NOMO-1 treated with DMSO at 0.1 percent for 48 hours (cell line): Measurements from ENCODE around the gene CFL2.
"Not testable (repeated sequence)": the region's sequence is repeated elsewhere in the genome, so short reads cannot be mapped to it uniquely, and the experiment has no call there.

ENCODE experiments used
- DNase-seq: peaks from one replicate; lab custom pipeline; 2025; ENCODE audit not compliant: unreplicated experiment; lab: John Stamatoyannopoulos, UW

The CFL2 gene

DNA sequence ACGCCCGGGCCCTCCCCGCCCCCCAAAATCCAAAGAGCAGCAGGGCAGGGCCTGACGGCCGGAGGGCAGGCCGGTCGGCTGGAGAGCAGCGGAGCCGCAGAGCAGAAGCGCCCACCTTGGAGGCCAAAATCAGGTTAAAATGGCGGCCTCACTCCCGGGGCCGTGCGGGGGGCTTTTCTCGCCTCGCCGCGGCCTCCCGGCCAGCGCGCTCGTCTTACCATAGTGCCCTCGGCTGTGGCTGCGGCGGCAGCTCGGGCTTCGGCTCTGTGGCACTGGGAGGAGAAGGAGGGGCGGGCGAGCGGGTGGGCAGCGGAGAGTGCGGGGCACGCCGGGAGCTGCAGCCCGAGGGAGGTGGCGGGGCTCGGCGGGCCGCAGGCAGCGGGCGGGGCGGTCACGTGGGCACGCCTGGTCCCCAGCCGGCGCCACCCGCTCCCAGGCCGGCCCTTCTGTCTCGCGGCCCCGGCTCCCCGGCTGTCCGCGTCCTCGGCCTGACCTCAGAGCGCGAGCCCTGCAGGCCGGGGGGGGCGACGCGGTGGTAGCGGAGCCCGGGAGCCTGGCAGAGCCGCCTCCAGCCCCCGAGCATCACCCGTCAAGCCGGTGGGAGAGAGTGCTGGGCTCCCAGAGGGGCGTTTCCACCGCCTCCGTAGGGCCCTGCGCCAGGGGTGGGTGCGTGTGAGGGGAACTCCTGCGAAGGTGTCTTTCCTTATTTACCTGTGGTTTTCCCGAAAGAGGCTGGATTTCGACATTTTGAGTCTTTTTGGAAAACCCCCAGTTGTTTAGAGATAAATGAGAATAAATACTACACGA lies at the start of gene CFL2:
TSS of gene CFL2 (minus strand) at position 274 of the 807 bp plus-strand sequence. CDS start at position 221, 53 bp downstream.
- DNase-seq: peak; percentile 68

DNA sequence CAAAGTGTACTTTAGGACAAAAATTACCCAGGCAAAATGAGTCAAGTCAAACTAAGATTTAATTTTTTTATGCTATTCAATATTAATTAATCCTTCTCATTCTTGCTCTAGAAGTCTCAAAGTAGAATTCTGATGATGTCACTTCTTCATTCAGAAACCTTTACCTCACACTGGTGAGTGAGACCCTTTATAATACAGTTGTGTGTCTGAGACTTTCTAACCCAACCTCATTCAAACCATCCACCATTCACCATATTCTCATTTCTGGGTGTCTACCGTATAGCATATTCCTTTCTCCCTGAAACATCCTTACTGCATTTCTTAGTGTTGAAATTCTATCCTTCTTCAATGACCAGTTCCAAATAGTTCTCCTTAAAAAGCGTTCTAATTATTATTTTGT lies 40.8 kb upstream of the CFL2 start:
- no peak for DNase-seq

DNA sequence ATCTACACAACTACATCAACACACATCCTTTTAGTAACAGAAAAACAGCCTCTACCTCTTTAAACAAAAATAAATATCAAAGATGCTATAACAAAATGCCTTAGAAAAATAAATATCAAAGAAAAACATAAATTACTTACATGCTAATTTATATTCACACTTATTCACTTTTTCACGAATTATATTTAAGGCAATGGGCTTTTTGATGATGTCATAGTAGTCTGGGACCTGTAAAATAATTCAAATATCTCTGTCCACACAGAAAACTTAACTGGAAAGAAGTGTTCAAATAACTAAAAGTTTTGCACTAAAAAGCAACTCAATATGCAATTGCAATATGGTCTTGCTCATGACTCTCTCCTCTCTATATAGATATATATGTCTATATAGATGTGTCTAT lies 40.3 kb upstream of the CFL2 start:
- DNase-seq: no peak

DNA sequence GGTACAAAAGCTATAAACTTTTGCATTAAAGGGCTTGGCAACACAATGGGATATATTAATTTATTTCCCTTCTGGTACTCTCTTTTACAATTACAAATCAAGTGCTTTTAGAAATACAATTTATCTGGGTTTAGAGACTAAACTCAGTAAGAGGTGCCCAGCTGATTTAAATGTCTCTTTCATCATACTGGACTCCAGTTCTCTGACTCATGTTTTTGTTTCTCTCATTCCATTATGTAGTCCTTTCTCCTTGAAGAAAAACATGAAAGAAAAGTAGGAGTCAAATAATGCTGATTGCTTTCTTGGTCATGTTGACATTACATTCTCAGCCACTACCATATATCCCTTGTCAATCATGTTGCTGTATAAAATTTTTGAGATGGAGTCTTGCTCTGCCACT lies 36.3 kb upstream of the CFL2 start:
- no peak for DNase-seq

DNA sequence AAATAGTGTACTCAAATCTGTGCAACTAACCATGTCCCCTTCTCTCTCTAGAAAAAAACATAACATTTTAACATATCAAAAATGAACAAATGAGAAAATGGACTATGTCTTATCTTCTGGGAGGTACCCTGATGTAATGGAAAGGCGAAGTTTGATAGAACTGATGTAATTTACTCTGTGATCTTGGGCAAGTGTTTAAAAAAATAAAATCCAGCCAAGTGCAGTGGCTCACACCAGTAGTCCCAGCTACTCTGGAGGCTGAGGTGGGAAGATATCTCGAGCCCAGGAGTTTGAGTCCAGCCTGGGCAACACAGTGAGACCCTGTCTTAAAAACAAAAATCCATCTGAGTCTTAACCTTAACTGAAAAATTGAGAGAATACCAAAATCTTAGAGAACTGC lies 35.8 kb upstream of the CFL2 start:
- no peak for DNase-seq

DNA sequence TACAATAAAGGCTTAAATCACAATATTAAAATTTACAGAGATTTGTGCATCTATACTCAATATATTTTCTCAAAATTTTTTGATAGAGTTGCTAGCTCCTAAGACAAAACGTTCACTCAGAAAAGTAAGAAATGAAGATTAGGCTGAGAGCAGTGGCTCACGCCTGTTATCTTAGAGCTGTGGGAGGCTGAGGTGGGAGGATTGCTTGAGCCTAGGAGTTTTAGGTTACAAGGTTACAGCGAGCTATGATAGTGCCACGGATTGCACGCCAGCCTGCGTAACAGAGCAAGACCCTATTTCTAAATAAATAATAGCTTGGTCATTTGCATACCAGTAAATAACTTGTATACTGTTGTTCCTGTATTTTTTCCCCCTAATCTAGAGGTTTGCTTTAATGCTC lies 35.0 kb upstream of the CFL2 start:
- DNase-seq: no peak

DNA sequence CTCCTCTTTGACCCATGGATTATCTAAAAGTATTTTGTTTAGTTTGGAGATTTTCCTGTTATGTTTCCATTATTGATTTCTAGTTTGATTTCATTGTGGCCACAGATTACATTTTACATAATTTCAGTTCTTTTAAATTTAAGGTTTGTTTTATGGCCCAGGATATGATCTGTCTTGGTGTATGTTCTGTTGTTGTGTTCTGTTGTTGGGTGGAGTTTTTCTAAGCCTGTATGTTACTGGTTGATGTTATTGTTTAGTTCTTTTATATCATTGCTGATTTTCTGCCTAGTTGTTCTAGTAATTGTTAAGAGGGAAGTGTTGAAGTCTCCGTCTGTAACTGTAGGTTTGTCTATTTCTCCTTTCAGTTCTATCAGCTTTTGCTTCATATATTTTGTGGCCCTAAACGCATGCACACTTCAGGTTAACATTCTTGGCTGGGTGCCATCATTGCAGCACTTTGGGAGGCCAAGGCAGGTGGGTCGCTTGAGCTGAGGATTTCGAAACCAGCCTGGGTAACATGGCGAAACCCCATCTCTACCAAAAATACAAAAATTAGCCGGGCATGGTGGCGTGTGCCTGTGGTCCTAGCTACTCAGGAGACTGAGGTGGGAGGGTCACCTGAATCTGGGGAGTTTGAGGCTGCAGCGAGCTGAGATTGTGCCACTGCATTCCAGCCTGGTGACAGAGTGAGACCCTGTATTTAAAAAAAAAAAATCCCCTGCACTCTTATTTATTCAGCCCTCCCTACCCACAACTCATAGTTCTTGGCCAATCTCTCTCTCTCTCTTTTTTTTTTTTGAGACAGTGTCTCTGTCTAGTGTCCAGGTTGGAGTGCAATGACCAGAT lies 28.1 kb upstream of the CFL2 start:
- DNase-seq: peak; percentile 62

DNA sequence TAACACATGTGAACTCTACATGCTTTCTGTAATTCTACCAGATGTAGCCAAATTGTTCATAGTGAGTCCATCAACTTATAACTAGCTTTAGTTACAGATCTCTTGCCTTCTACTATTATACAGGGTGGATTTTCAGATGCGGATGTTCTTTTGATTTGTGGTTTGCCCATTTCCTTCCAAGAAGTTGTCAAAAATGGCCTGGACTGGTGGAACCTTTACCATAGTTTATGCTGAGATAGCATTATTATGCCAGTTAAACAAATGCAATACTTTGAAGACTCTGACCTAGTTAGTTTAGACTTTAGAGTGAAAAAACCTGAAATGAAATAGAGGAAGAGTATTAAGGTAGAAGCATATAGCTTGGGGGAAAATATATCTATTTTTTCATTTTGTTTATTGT lies 27.4 kb upstream of the CFL2 start:
- DNase-seq: peak; percentile 19

DNA sequence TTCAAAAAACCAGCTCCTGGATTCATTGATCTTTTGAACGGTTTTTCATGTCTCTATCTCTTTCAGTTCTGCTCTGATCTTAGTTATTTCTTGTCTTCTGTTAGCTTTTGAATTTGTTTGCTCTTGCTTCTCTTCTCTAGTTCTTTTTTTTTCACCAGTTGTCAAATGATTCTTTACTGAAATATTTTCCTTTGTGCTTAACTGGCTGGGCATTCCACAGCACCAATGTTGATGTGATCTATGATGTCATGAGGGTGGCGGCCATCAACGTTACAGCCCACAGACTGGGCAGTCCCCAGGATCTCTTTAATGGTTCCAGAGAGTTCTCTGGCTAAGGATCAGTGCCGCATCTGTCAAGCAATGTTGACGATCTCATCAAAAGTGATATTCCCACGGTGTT lies 25.7 kb upstream of the CFL2 start:
- not testable (repeated sequence) for DNase-seq

DNA sequence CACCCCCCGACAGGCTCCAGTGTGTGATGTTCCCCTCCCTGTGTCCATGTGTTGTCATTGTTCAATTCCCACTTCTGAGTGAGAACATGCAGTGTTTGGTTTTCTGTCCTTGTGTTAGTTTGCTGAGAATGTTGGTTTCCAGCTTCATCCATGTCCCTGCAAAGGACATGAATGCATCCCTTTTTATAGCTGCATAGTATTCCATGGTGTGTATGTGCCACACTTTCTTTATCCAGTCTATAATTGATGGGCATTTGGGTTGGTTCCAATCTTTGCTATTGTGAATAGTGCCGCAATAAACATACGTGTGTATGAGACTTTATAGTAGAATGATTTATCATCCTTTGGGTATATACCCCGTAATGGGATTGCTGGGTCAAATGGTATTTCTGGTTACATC lies 22.7 kb upstream of the CFL2 start:
- not testable (repeated sequence) for DNase-seq

DNA sequence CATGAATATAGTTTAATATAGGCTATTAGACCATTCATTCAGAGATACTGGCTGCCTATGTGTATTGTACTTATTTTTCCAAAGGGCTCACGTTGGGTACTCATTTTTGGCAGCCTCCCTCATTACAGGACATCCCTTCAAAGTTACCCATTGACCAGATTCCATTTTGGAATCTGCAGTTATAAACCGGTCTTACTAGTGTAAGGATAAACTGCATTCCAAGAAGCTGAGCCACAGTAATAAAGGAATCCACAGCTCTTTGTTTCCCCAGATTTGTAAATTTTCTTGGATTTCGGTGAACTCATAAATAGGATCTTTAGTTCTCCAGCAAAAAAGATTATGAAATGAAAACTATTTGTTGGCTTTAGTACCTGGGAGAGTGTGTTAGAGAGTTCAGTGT lies 18.9 kb upstream of the CFL2 start:
- DNase-seq: no peak

DNA sequence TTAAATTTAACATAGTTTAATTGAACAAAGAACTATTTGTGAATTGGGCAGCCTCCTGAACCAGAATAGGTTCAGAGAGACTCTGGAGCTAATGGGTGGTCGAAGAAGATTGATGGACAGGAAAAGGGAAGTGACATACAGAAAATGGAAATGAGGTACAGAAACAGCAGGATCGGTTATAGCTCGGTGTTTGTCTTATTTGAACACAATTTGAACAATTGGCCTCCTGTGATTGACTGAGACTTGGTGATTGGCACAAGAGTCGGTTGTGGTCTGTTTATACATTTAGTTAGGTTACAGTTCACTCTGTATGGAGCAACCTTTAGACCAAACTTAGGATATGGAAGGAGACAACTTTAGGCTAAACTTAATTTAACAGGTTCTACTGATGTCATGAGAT lies 18.4 kb upstream of the CFL2 start:
- peak; percentile 37 for DNase-seq

DNA sequence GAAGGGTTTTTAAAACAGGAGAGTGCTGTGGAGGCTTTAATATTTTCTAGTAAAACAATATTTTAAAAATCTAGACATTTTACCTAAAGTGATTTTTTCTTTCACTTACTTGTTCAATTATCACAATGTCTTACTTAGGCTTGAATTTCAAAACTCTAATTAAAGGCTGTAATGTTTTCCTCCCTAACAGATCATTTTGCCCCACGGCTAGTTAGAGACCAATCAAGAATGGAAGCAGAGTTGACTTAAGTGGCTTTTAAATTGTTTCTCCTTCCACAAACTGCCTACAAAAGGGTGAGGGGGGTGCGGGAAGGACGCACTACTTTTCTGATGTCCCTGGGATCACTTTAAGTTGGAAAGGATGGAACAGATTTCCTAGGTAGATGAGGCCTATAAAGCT lies 9.5 kb upstream of the CFL2 start:
- DNase-seq: no peak

DNA sequence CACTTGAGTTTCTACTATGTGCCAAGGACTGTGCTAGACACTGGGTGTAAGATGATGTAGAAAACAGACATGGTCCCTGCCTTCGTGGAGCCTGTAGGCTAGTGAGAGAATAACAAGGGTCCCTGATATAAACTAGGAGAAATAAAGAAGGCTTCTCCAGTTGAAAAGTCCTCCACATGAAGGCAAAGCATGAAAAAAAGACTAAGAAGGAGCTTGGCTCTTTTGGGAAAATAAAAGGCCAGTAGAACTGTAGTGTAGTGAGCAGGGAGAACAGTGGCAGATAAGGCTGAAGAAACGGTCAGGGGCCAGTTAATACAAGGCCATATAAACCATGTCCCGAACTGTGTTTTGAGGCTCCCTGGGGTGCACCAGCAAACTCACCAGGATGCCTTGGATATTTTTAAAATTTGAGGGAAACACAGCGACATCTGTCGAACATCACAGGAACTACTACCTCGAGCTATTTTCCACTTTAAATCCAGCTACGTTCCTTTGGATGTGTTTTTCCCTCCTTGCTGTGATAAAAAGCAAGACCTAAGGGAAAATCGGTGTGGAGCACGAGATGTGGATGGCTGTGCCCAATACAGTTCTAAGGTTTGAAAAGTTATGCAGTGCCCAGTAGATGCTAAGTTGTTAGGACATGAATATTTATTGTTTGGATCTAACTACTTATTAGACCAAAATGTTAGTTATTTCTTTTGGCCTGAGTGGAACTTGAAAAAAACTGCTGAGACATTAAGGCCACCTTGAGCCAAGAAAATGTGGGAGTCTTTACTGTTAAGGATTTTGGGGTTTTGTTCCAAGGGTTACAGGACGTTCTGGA lies 8.5 kb upstream of the CFL2 start:
- peak; percentile 16 for DNase-seq

DNA sequence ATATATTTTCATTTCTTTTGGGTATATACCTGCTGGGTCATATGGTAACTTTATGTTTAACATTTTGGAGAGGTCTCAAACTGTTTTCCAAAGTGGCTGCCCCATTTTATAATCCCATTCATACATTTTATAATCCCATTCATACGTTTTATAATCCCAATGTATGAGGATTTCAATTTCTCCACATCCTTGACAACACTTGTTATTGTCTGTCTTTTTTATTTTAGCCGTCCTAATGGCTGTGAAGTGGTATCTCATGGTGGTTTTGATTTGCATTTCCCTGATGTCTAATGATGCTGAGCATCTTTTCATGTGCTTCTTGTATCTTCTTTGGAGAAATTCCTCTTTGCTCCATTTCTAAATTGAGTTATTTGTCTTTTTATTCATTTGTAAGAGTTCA lies 6.7 kb upstream of the CFL2 start:
- DNase-seq: no peak

DNA sequence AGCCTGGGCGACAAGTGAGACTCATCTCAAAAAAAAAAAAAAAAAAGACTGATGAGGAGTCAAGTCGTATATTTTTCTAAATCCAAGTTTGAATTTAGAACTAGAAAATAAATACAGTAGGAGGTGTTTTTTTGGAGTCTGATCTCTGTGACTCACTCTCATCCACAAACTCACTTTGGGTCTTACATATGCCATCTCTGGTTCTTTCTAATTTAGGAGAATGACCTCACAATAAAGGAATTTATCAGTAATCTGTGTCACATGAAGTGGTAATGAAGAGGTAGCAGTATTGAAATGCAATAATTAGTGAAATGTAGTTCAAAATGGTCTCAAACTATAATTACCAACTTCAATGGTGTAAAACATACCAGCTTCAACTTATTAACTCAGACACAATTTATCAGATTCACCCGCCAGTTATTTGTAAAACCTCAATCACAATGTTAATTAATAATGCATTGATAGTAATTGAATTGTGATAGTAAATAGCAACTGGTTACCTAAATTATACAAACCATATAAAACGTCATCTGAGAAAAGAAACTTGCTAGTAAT lies 4.4 kb upstream of the CFL2 start:
- no peak for DNase-seq

DNA sequence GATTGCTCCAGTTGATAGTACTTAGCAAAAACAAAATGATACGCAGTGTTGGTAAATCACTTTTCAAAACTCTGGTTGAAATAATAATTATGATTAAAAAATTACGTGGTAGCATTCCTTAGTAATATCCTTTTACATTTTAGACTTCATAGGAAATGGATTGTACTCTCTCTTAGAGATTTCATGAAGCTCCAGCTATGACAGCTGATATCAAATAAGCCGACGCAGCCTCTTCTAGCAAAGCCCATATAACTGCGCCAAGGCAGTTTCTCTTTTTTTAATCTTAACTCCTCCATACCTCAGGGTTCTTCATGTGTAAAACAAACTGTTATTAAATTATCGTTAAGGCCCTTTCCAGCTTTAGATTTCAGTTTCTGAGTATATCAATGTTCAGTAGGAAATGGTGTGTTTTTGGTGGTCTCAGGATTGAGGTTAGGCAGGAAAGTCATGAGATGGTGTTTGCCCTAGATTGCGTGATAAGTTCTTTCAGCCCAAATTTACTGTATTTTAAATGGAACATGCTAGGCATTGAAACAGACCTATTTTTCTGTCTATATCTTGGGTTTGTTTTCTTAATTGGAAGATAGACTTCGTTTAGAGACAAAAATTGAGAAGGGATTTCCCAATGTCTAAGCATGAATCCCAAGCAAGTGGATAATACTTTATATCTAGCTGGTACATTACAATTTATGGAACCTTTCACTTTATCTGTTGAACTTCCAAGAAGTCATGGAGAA lies 902 bp upstream of the CFL2 start:
- DNase-seq: no peak

DNA sequence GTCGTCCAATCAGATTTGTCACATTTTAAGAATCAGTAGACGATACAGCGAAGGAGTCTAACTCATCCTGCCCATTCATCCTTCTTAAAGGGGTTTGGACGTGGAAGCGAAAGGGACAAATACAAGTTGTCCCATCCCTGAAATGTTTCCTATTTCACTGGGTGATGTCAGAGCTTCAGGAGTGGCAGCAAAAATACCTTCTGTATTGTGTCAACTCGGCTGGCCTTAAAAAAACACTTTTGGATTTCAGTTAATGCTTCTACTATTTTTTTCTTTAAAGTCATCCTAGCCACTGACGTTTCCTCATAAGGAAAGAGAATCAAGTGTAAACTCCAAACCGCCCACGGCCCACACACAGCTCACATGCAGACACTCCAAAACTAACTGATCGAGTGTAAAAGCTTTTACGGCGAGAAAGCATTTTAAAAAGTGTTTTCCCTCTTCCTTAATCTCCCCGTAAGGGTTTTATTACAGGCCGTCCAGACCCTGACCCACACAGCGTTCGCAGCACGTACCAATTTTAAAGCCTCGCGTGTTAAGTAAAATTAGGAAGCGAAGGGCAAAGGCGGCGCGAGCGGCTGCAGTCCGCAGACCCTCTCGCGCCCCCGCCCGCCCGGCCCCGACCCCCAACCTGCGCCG lies 593 bp downstream of the CFL2 start:
- DNase-seq: peak; percentile 34

DNA sequence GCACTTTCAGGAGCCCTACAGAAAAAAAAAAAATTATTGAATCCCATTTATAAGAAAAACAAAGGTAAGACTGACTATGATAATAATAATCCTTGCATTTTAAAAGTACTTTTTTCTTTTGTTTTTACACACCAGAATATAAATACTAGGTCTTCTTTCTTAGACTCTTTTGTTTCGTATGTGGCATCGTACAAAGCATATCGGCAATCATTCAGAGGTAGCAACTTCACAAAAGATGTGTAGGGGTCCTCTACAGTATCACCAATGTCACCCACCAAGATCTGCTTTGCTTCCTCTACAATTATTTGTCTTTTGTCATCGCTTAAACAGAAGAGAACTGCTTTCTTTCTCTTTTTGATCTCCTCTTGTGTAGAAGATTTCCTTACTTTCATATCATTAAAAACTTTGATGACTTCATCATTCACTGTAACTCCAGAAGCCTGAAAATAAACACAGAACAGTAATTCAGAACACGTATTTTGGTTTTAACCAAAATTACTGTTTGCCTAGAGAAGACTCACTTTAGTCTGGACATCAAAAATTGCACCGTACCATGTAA lies 1.2 kb downstream of the CFL2 start:
- DNase-seq: no peak
